Fibroblast of pulmonary artery (primary cell): Measurements from ENCODE around the gene RBM6.

Source experiments
- DNase-seq: peaks from one replicate; pipeline ENCODE4 v3.0.0-alpha.2; 2010; ENCODE audit warnings: low read depth
- H3K4me3 ChIP-seq: replicated peaks from 2 replicates; pipeline ENCODE4 v1.5.1; 2011; ENCODE audit warnings: low read depth, mild to moderate bottlenecking, control low read depth, low read length, moderate library complexity
- CTCF ChIP-seq: IDR thresholded peaks from 2 replicates; pipeline ENCODE4 v1.5.1; 2011; ENCODE audit warnings: mild to moderate bottlenecking, control low read depth, low read length, inconsistent platforms; ENCODE audit errors: missing control alignments

Gene RBM6

GRCh38 chr3:50122071-50122470 lies 182.1 kb downstream of the RBM6 start:
- TF ChIP-seq CTCF, result no peak
- DNase-seq, result no peak
- no peak overlapping the region for H3K4me3 ChIP-seq

- no peak for TF ChIP-seq CTCF
- DNase-seq, result no peak
- no peak overlapping the region for H3K4me3 ChIP-seq
Measured at GRCh38 chr3:50122661-50123391, 182.9 kb downstream of the RBM6 start.

DNA sequence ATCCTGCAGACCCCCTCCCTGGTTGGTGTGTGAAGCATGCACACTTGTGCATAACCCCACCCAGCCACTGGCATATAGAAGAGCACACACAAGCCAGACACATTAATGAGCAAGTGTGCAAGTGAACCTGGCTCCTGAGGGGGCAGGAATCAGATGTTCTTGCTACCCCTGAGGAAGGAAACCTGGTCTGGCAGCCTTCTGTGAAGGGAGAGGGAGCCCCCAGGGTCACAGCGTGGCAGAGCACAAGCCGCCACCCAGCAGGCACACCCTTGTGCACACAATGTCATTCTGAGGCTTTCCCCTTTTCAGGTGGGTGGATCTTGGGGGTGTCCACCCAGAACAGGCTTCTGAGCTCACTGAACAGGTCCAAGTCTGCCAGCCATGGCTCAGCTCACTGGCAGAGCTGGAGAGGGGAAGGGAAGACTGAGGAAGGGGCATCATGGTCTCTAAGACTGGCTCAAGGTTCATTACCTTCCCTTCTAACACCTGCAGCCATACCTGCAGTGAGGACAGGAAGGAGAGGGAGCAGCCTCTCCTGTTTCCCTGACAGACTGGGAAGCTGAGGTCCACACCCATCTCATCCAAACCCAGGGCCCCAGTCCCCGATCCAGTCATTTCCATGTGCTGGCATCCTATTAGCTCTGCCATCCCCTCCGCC lies 183.6 kb downstream of the RBM6 start:
- no peak for TF ChIP-seq CTCF
- DNase-seq, result no peak
- no peak overlapping the region for H3K4me3 ChIP-seq

GRCh38 chr3:50124052-50124799 lies 184.3 kb downstream of the RBM6 start:
- H3K4me3 ChIP-seq, result no peak overlapping the region
- no peak for DNase-seq
- no peak for TF ChIP-seq CTCF

GRCh38 chr3:50124800-50125178 lies 184.8 kb downstream of the RBM6 start:
- no peak for DNase-seq
- H3K4me3 ChIP-seq, result no peak overlapping the region
- TF ChIP-seq CTCF, result no peak

- TF ChIP-seq CTCF, result no peak
- DNase-seq, result no peak
- H3K4me3 ChIP-seq, result no peak overlapping the region
Measured at GRCh38 chr3:50125541-50126286, 185.8 kb downstream of the RBM6 start.
